Sigmoid colon (tissue), 7 donors: ENCODE results near the gene SLC2A11. TPM values are rescaled to one million over a fixed set of nuclear protein-coding genes. Genes with fewer than 3 reads are reported as not detected.

Source experiments
- DNase-seq: peaks from one replicate; pipeline ENCODE4 v3.0.0-alpha.2; 2019
- H3K27ac ChIP-seq, 4 donors: fragments of 200-600 bp; sonication (generic); one replicate each; pipeline ENCODE4 v1.5.1; 2016 to 2019; ENCODE audit warnings: mild to moderate bottlenecking in 1 of 4
- H3K27me3 ChIP-seq, 3 donors: fragments of 200-600 bp; sonication (generic); one replicate each; pipeline ENCODE4 v1.5.1; 2019; ENCODE audit warnings: mild to moderate bottlenecking in 1 of 3
- H3K36me3 ChIP-seq, 4 donors: fragments of 200-600 bp; sonication (generic); one replicate each; pipeline ENCODE4 v1.5.1; 2016 to 2019
- H3K4me1 ChIP-seq, 4 donors: fragments of 200-600 bp; sonication (generic); one replicate each; pipeline ENCODE4 v1.5.1; 2017 to 2019
- H3K4me3 ChIP-seq, 4 donors: fragments of 200-600 bp; sonication (generic); one replicate each; pipeline ENCODE4 v1.5.1; 2017 to 2019; ENCODE audit warnings: mild to moderate bottlenecking in 2 of 4, moderate library complexity in 1 of 4
- H3K9me3 ChIP-seq, 4 donors: fragments of 200-600 bp in 3 of 4; sonication (generic) in 3 of 4; one replicate each; pipeline versions ENCODE4 v1.5.1 to v1.6.1; 2013 to 2019
- CTCF ChIP-seq, 4 experiments: fragments of 450-650 bp in 3 of 4; fragments of 200-600 bp in 1 of 4; IDR thresholded peaks; one replicate each; pipeline ENCODE4 v1.5.1; 2016 to 2019; ENCODE audit warnings: antibody characterized with exemption in 4 of 4, mild to moderate bottlenecking in 3 of 4, moderate library complexity in 2 of 4
- EP300 ChIP-seq, 4 donors: sonication (generic); formaldehyde crosslinking; IDR thresholded peaks; one replicate each; pipeline ENCODE4 v1.6.1; 2017; ENCODE audit warnings: antibody characterized with exemption in 4 of 4
- POLR2A ChIP-seq, 2 donors: fragments of 450-650 bp; IDR thresholded peaks; one replicate each; pipeline ENCODE4 v1.6.1; 2016; ENCODE audit warnings: antibody characterized with exemption in 2 of 2, mild to moderate bottlenecking in 2 of 2, moderate library complexity in 2 of 2
- POLR2AphosphoS5 ChIP-seq, 4 donors: sonication (generic); formaldehyde crosslinking; IDR thresholded peaks; one replicate each; pipeline ENCODE4 v1.6.1; 2017; ENCODE audit warnings: antibody characterized with exemption in 4 of 4
- WGBS, 2 donors: extraction: QIAGEN DNeasy Blood & Tissue Kit; methylation state at CpG; one replicate each; pipeline ENCODE4 v1.1.7; 2013; 5-methylcytosine and 5-hydroxymethylcytosine counted together
- intact Hi-C: fragments of 100-400 bp; cut with DNase I; formaldehyde crosslinking; loops from one replicate; pipeline ENCODE4 v1.15.1; 2023
- polyA plus RNA-seq, 3 donors: library from polyadenylated mRNA; stranded (reverse); fragments of 200-250 nt; gene quantifications; one replicate each; pipeline ENCODE4 v1.2.3, GENCODE V29; 2013
- total RNA-seq, 4 donors: library from RNA; depleted of rRNA; stranded (reverse); fragments of >200 nt; gene quantifications; one replicate each; pipeline ENCODE4 v1.1.0, GENCODE V29; 2016
- donor health status: healthy with polysubstance abuse.
- donor health status: Bipolar disorder and iron deficiency.
- donor health status: healthy.

Gene SLC2A11
- total RNA-seq = 10 to 100 TPM; 13.8 to 23.5 (median 16.4) TPM
- 10 to 100 TPM in 1 of 3 donors, 1 to 10 TPM in 2; 4.8 to 12.5 (median 5.5) TPM for polyA plus RNA-seq

DNA sequence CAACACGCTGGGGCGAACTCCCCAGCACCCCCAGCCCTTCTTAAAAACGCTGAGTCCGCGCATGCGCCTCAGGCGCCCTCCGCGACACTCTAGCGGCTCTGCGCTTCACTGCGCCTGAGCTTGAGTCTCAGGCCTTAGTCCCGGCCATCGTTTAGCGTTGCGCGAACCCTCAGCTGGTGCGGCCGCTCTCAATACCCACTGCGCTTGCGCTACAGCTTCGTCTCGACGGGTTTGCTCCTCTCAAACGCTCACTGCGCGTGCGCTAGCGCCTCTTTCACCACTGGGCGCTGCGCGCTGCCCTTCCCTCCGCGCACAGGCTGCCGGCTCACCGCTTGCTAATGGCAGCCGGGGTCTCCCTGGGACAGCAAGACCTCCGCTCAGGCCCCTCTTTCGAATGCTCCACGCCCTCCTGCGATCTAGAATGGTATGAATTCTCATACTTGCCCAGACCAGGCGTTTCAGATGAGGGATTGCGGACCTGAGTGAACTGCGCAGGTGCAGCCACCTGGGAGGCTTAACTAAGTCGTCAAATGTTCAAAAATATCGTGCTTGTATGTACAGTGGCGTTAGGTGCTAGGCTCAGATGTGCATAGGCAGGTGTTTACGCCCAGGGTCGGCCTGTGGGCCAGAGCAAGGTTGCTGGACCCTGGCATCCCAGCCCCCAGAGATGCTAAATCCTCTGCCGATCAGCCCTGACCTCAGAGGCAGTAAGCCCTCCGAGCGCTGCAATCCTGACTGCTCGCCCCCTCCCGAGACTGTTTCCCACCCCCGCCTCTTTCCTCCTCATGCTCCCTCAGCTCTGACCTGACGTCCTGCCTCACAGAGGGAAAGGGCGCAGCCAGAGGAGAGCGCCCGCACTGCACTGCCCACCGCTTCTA, at the start of gene SLC2A11:
TSS of gene SLC2A11 (plus strand) at position 270 of the 878 bp plus-strand sequence. CDS start at position 395, 125 bp downstream.
- peak; percentile 98 for DNase-seq
- Histone ChIP-seq H3K27me3 (no peaks in the 10 kb centered on the region), H3K4me3 (peak within 1 kb of the TSS; percentile 48 to 78 (median 62)), H3K36me3 (peaks cover 0 to 3% (median 0%) of the 10 kb centered on the region in 4 donors), H3K4me1 (peaks cover 0 to 22% (median 17%) of the 10 kb centered on the region in 4 donors), H3K9me3 (no peaks in the 10 kb centered on the region), H3K27ac (peak within 1 kb of the TSS; percentile 94 to 99 (median 98))
- intact Hi-C loops = loop anchor here (5.0 kb wide), 2 partner anchors 34 to 141 kb away; partner anchors contain the start of gene MIF
- WGBS, 2 donors = 1% methylated on average over 60 of the region's 60 CpGs
- TF ChIP-seq CTCF (IDR thresholded peaks at IDR 0.05) (peak; percentile 4 to 60 (median 11)), POLR2AphosphoS5 (IDR thresholded peaks at IDR 0.05) (peak; percentile 90 to 97 (median 94)), POLR2A (IDR thresholded peaks at IDR 0.05) (peak; percentile 83), EP300 (IDR thresholded peaks at IDR 0.05) (no peak)

DNA sequence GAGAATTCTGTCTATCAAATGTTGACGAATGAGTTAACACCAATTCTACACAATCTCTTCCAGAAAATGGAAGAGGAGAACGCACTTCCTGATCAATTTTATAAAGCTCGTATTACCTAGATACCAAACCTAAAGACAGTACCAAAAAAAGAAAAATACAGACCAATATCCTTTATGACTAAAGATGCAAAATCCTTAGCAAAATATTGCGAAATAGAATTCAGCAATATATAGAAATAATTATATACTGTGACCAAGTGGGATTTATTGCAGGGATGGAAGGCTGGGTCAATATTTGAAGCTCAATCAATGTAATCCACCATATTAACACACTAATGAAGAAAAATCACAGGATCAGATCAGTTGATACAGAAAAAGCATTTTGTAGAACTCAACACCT, 45.3 kb upstream of the SLC2A11 start:
- Histone ChIP-seq H3K4me3 (no peak overlapping the region), H3K4me1 (no peaks in the 10 kb centered on the region), H3K27me3 (no peaks in the 10 kb centered on the region), H3K36me3 (peaks cover 5 to 66% (median 13%) of the 10 kb centered on the region in 4 donors), H3K9me3 (no peaks in the 10 kb centered on the region), H3K27ac (no peak overlapping the region)
- 97 to 98% methylated on average over 4 of the region's 4 CpGs for WGBS, 2 donors
- DNase-seq = no peak
- TF ChIP-seq POLR2A (IDR thresholded peaks at IDR 0.05) (no peak), EP300 (IDR thresholded peaks at IDR 0.05) (no peak), POLR2AphosphoS5 (IDR thresholded peaks at IDR 0.05) (no peak), CTCF (IDR thresholded peaks at IDR 0.05) (no peak)
- intact Hi-C loops = no loop called here

DNA sequence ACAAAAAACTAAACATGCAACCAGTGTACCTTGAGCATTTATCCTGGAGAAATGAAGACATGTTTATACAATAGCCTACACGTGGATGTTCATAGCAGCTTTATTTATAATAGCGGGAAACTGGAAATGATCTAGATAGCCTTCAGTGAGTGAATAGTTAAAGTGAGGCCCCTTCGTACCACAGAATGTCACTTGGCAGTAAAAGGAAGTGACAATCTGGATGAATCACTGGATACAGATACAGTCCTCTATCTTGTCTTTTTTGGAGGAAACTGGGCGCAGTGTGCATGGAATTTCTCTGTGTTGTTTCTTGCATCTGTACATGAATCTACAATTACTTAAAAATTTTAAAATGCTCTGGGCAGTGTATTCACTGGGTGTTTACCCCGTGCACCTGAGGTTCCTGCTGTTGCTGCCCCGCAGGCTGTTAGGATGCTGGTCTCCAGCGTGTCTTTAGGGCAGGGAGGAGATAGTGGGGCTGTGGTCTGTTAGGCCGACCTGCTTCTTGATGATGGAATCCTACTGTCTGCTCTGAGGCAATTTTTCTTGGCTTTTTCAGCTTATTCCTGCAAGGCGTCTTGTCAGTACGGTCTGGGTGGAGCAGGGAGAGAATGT, 42.0 kb upstream of the SLC2A11 start:
- H3K27me3 ChIP-seq = no peaks in the 10 kb centered on the region
- no peaks in the 10 kb centered on the region for H3K4me1 ChIP-seq
- no peak overlapping the region for H3K4me3 ChIP-seq
- 80 to 88% methylated on average over 10 of the region's 10 CpGs for WGBS, 2 donors
- intact Hi-C loops = no loop called here
- no peaks in the 10 kb centered on the region for H3K9me3 ChIP-seq
- no peak overlapping the region for H3K27ac ChIP-seq
- peaks cover 5 to 82% (median 41%) of the 10 kb centered on the region in 4 donors for H3K36me3 ChIP-seq
- no peak for DNase-seq
- TF ChIP-seq POLR2A (IDR thresholded peaks at IDR 0.05) (no peak), EP300 (IDR thresholded peaks at IDR 0.05) (no peak), POLR2AphosphoS5 (IDR thresholded peaks at IDR 0.05) (no peak), CTCF (IDR thresholded peaks at IDR 0.05) (no peak)

- intact Hi-C loops = no loop called here
- peaks cover 5 to 82% (median 44%) of the 10 kb centered on the region in 4 donors for H3K36me3 ChIP-seq
Observed at GRCh38 chr22:23816156-23816976, 41.3 kb upstream of the SLC2A11 start.

More at GRCh38 chr22:23816156-23816976, 41.3 kb upstream of the SLC2A11 start:
- Histone ChIP-seq H3K4me3 (no peak overlapping the region), H3K27ac (no peak overlapping the region), H3K4me1 (no peaks in the 10 kb centered on the region), H3K27me3 (no peaks in the 10 kb centered on the region), H3K9me3 (no peaks in the 10 kb centered on the region)
- no peak for DNase-seq
- TF ChIP-seq CTCF (IDR thresholded peaks at IDR 0.05) (no peak), POLR2AphosphoS5 (IDR thresholded peaks at IDR 0.05) (no peak)
- 90 to 94% methylated on average over 18 of the region's 18 CpGs for WGBS, 2 donors
